ENCODE measurements around the gene NR2F1-AS1. TPM values are rescaled to one million over a fixed set of nuclear protein-coding genes. Genes with fewer than 3 reads are reported as not detected.
A peak's percentile ranks its signal among the peaks of the same experiment; 100 is the strongest.
"Not testable (repeated sequence)": the region's sequence is repeated elsewhere in the genome, so short reads cannot be mapped to it uniquely, and the experiment has no call there.

NR2F1-AS1 gene
- total RNA-seq, 1 donor from 2014 or later: 15.0 TPM

DNA sequence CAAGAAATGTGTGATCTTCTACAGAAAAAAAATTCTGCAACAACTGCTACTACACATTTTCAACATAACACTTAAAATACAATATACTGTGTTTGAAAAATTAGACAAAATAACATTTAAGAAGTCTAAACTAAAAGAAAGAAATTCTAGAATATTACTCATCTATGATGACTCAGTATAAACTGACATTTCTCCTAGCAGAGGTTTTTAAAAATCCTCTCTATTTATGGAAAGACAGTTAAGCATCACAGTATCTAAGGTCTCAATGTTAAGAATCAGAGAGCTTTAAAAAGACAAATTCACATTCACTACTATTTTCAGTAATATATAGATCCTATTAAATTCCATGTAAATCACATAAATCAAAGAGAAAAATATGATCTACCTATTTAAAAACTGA lies 61.3 kb downstream of the NR2F1-AS1 start:
- no peak for DNase-seq (ENCODE audit: low read depth, low spot score)

DNA sequence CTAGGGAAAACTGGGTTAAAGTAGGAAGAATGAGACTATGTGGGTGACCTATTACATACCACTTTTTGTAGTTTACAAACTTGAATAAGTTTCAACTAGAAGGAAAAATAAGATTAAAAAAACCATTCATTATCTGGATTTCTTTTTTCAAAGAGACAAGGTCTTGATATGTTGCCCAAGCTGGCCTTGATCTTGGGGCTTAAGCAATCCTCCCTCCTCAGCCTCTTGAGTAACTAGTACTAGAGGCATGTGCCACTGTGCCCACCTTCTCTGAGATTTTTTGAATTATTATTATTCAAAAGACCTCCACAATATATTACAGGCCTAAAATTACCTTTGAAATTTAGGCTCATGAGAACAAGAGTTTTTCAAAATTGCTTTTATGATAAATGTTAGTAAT lies 63.2 kb downstream of the NR2F1-AS1 start:
- DNase-seq (ENCODE audit: low read depth, low spot score): no peak

DNA sequence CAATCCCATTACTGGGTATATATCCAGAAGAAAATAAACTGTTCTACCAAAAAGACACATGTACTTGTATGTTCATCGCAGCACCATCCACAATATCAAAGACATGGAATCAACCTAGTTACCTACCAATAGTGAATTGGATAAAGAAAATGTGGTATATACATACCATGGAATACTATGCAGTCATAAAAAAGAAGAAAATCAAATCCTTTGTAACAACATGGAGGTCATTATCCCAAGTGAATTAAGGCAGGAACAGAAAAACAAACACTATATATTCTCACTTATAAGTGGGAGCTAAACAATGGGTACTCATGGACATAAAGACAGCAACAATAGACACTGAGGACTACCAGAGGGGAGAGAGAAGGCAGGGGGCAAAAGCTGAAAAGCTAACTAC lies 67.7 kb downstream of the NR2F1-AS1 start:
- no peak for DNase-seq (ENCODE audit: low read depth, low spot score)

DNA sequence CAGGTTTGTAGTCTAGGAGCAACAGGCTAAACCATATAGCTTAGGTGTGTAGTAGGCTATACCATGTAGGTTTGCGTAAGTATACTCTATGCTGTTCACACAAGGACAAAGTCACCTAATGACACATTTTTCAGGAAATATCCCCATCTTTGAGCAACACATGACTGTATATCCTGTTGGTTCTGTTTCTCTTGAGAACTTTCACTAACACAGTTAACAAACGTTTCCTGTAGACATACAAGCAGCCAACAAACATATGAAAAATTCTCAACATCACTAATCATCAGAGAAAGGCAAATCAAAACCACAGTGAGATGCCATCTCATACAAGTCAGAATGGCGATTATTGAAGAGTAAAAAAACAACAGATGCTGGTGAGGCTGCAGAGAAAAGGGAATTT lies 68.2 kb downstream of the NR2F1-AS1 start:
- peak; percentile 90 for DNase-seq (ENCODE audit: low read depth, low spot score)

DNA sequence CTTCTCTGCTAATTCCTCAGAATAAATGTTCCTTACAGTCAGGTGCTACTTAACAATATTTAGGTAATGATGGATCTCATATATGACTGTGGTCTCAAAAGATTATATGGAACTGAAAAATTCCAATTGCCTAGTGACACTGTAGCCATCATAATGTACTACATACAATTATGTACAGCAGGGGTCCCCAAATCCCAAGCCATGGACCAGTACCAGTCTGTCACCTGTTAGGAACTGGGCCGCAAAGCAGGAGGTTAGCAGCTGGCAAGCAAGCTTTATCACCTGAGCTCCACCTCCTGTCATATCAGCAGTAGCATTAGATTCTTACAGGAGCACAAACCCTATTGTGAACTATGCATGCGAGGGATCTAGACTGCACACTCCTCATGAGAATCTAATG lies 69.6 kb downstream of the NR2F1-AS1 start:
- no peak for DNase-seq (ENCODE audit: low read depth, low spot score)

DNA sequence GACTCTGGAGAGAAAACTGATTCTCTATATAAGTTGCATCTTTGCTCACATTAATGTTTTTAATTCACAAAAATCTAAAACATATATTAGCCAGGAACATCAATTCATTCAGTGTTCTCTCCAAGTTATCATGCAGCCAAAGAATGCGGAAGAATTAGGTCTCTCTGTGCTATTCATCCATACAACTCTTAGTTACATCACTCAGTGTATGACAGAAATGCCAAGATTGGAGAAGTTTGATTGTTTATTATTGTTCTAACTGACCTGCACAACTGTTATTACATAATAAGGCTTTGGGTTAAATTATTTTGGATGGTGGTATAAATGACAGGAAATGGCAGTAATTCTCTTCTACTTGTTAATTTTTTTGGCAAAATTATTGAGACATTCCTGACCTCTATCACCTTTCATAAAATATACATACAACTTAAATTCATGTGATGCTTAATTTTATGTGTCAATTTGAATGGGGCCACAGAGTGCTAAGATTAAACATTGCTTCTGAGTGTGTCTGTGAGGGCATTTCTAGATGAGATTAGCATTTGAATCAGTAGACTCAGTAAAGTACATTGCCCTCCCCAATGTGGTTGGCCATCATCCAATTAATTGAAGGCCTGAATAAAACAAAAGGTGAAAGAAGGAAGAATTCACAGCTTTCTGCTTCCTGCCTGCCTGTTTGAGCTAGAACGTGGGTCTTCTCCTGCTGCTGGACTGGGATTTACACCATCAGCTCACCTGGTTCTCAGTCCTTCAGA lies 70.2 kb downstream of the NR2F1-AS1 start:
- DNase-seq (ENCODE audit: low read depth, low spot score): no peak

DNA sequence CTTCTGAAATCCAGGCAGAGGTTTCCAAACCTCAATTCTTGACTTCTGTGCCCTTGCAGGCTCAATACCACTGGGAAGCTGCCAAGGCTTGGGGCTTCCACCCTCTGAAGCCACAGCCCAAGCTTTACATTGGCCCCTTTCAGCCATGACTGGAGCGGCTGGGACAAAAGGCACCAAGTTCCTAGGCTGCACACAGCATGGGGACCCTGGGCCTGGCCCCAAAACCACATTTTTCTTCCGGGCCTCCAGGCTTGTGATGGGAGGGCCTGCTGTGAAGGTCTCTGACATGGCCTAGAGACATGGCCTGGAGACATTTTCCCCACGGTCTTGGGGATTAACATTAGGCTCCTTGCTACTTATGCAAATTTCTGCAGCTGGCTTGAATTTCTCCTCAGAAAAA lies 75.5 kb downstream of the NR2F1-AS1 start:
- not testable (repeated sequence) for DNase-seq (ENCODE audit: low read depth, low spot score)

DNA sequence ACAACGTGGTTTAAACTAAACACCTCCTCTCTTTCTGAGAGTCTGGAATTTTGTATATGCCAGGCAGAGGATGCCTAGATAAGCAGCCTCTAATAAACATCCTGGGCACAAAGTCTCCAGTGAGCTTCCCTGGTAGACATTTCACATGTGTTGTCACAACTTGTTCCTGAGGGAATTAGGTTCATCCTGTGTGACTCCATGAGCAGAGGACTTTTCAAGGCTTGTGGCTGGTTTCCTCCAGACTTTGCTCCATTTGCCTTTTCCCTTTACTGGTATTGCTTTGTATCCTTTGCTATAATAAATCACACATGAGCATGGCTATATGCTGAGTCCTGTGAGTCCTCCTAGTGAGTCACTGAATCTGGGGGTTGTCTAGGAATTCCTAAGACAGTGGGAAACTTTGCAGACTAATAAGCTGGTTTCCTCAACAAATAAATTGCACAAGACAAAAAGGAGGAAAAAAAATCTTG lies 77.4 kb downstream of the NR2F1-AS1 start:
- DNase-seq (ENCODE audit: low read depth, low spot score): peak; percentile 39

DNA sequence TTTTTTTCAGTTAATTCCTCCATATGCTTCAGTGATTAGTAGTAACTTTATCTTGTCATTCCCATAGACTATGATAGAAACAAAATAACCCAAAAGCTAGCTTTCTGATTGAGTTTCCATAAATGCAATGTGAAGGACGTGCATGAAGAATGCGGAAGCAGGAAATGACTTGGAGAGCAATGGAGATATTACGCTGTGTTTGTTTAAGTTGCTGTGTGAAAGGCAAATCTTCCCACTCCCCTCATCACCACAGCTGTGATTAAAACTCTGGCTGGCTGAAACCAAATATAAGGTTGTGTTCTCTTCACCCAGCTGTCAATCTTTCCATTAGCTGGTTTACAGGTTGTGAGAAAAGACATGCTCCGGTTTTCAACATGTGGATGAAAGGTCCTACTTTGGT lies 83.9 kb downstream of the NR2F1-AS1 start:
- peak; percentile 68 for DNase-seq (ENCODE audit: low read depth, low spot score)

DNA sequence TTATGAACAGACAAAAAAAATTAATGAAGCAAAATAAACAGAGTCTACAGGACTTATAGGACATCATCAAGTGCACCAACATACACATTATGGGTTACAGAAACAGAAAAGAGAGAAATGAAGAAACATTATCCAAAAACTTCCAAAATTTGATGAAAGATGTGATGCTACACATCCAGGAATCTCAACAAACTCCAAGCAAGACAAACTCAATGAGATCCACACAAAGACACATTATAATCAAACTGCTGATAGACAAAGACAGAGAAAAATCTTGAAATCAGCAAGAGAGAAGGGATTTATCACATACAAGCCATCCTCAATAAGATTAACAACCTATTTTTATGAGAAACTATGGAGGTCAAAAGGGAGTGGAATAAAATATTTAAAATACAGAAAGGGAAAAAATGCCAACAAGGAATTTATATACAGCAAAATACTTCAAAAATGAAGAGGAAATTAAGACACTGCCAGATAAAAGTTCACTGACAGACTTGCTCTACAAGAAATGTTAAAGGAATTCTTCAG lies 101.0 kb downstream of the NR2F1-AS1 start:
- DNase-seq (ENCODE audit: low read depth, low spot score): no peak

DNA sequence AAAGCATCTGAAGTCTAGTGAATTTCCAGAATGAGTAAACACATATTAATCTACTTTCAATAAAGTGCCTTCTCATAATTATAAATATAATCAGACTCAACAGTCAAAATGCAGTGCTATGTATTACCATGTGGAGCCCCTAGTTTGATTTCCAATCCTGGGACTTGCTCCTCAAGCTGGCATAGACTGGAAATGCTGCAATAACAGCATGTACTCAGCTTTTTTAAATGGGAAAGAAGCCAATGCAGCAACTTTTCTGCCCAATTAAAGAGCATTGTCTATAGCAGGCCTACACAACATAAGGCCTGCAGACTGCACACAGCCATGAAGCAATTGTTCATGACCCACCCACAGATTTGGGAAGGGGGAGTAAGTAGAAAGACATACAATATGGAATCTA lies 103.2 kb downstream of the NR2F1-AS1 start:
- no peak for DNase-seq (ENCODE audit: low read depth, low spot score)

DNA sequence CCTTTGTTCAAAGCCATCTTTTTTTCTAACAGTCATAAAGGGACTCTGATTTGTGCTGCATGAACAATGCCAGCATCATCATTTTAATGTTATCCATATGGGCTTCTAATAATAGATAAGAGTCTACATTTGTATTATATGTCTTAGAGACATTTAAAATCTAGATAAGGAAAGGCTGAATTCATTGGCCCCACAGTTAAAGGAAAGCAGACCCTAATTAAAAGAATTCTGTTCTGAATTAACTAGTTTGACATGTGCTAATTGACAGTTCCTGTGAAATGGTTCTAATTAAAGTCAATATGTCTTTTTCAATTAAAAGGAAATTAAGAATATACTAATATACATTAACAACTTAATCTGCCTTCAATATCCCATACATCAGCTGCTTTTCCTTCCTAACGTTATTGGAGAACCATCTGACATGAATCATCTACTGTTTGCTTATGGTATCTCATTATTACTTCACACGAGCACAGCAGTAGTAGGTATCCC lies 104.7 kb downstream of the NR2F1-AS1 start:
- no peak for DNase-seq (ENCODE audit: low read depth, low spot score)

DNA sequence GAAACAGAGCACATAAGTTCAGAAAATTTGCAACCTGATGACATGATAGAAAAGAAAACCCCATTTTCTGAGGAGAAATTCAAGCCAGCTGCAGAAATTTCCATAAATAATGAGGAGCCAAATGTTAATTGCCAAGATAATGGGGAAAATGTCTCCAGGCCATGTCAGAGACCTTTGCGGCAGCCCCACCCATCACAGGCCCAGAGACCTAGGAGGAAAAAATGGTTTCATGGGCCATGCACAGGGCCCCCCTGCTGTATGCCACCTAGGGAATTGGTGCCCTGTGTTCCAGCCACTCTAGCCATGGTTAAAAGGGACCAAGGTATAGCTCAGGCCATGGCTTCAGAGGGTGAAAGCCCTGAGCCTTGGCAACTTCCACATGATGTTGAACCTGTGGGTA lies 118.1 kb downstream of the NR2F1-AS1 start:
- DNase-seq (ENCODE audit: low read depth, low spot score): no peak

DNA sequence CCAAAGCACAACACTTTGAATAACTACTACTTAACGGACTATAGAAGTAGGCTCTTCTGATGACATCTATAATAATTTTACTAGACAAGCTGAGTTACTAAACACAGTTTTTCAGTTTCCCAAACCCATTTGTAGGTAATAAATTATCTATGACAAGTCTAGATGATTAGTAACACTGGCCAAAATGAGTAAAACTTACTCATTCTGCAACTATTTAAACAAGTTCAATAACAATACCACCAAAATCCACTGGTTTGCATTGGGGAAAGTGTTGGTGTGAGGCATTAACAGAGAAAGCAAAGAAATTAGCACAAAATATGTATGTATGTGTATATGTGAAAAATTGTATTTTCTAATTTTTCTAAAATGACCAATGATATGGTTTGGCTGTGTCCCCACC lies 119.3 kb downstream of the NR2F1-AS1 start:
- DNase-seq (ENCODE audit: low read depth, low spot score): no peak

DNA sequence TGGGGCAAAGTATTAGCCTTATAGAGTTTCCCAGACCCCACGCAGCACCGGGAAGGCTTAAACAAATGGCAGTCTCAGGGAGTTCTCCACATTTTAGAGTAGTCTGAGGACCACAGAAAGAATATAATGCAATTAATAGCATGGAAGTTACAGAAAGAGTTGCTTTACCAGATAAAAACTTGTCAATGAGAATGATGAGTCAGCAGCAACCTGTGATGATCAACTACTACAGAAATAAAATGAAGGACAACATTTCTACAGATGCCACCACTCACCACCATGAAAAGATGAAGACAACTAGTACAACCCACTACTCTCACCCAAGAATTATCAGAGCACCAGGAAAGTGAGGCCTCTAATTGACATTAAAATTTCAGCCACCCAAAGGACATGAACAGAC lies 120.7 kb downstream of the NR2F1-AS1 start:
- DNase-seq (ENCODE audit: low read depth, low spot score): no peak

DNA sequence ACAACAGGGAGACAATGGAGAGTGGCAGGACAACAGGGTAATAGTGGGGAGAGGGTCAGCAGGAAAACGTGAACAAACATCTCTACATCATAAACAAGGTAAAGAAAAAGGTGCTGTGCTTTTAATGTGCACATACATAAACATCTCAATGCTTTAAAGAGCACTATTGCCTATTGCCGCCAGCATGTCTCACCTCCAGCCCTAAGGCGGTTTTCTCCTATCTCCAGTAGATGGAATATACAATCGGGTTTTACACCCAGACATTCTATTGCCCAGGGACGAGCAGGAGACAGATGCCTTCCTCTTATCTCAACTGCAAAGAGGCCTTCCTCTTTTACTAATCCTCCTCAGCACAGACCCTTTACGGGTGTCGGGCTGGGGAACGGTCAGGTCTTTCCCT lies 124.2 kb downstream of the NR2F1-AS1 start:
- not testable (repeated sequence) for DNase-seq (ENCODE audit: low read depth, low spot score)

DNA sequence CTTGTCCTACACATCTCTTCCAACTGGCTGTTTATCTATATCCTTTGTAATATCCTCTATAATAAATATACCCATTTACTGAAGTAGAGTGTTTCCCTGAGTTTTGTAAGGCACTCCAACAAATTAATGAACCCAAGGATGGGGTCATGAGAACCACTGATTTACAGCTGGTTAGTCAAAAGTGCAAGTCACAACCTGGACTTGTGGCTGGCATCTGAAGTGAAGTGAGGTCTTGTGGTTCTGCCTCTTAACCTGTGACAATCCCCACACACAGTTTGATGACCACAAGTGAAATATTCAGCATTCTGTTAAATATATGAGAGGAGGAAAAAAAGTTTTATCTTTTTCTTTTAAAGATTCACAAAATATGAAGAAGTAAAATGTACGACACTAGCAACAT lies 126.1 kb downstream of the NR2F1-AS1 start:
- DNase-seq (ENCODE audit: low read depth, low spot score): no peak

DNA sequence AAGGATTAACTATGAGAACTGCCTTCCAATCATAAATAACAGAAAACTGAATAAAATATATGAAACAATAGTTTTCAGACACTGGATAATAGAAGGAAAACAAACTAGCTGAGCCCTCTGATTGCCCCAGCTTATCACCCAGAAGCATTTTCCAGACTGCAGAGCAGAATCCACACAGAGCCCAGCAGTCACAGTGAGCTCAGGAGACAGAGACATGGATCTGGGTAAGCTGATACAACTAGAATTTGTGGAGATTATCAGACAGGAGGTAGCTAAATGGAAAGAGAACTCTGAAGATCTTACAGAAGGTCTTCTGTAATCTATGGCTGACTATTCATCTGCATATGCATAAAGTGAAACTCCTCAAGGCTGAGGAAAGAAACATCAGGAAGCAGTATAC lies 128.8 kb downstream of the NR2F1-AS1 start:
- no peak for DNase-seq (ENCODE audit: low read depth, low spot score)

DNA sequence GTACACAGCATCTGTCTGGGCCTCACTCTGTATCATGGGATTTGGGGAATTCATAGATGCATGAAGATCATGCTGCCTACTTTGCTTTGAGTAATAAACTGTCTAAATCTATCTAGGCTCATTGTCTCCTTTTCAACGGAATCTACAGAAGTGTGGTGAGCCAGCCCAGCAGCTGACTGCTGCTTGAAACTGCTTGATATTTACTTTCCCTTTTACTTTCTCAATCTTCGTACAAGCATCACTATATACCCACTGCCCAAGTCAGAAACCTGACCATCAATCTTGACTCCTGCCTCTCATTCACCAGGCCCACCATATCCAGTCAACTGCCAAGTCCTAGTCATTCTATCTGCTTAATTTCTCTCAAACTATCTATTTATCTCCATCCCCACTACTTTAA lies 142.9 kb downstream of the NR2F1-AS1 start:
- DNase-seq (ENCODE audit: low read depth, low spot score): no peak

DNA sequence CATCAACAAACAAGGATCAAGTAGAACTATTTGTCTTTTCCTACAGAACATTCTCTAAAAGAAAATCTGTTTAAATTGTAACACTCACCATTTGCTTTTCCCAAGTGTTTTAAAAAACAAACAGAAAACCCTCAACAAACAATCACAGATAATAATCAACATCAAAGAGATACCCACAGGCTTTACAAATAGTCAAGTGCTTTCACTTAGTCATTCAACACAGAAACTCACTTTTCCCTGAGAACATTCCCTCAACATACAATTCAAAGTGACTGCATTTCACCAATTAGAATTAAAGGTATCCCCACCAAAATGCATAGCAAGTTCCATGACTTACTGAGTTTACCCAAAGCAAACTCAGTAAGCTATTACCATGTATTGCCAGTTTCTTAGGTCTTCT lies 144.9 kb downstream of the NR2F1-AS1 start:
- DNase-seq (ENCODE audit: low read depth, low spot score): no peak

DNA sequence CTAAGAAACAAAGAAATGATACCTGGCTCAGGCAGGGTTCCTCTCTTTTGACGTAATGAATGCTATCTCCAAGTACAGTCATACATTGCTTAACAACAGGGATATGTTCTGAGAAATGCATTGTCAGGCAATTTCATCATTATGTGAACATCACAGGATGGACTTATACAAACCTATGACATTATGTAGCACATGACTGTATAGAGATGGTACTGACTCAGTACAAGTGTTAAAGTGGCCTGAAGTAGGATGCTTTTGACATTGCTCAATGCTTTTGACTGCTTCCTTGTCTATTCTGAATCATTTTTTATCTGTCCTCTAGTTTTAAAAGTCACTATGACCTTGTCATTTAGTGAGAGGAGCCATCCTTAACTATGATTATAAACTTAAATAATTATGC lies 147.6 kb downstream of the NR2F1-AS1 start:
- no peak for DNase-seq (ENCODE audit: low read depth, low spot score)

DNA sequence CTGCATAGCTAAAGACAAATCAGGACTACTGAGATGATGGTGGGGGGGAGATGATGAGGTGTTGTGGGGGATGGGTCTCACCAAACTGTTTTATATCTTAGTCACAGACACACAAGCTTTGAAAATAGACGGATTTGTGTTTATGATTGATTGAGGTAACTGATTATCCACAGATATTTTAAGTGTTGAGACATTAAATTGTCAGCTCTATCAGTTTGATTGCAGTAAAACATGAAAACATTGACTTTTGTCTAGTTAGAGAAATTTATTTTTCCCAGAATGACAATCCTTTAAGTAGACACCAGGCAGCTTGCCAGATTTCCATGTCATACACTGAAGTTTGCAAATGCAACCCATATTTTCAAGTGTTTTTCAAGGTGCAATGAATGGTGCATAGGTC lies 149.8 kb downstream of the NR2F1-AS1 start:
- no peak for DNase-seq (ENCODE audit: low read depth, low spot score)

DNA sequence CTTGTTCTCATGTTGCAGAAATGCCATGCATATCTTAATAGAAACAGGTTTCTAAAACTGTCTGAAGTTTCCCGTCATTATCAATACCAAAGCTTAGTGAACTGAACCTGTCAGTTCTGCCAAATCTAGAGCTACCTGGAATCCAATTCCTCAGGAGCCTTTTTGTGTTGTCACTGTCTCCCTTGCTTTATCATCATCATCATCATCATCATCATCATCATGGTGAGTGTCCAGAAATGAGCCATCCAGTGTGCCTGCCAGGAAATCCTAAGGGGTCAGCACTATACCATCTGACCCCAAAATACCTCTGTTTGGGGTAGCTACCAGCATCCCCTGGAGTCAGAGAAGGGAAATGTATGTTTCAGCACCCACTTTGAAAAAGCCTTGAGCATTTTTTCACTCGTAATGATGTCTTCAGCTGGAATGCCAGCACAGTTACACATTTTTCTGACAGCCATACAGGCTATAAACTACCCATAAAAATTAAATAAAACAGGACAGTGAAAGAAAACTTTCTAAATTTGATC lies 150.3 kb downstream of the NR2F1-AS1 start:
- DNase-seq (ENCODE audit: low read depth, low spot score): no peak
